Sigmoid colon (tissue), 7 donors: ENCODE results near the gene FIP1L1. TPM values are rescaled to one million over a fixed set of nuclear protein-coding genes. Genes with fewer than 3 reads are reported as not detected.

ENCODE experiments used
- DNase-seq: peaks from one replicate; pipeline ENCODE4 v3.0.0-alpha.2; 2019
- H3K27ac ChIP-seq, 4 donors: fragments of 200-600 bp; sonication (generic); one replicate each; pipeline ENCODE4 v1.5.1; 2016 to 2019; ENCODE audit warnings: mild to moderate bottlenecking in 1 of 4
- H3K27me3 ChIP-seq, 3 donors: fragments of 200-600 bp; sonication (generic); one replicate each; pipeline ENCODE4 v1.5.1; 2019; ENCODE audit warnings: mild to moderate bottlenecking in 1 of 3
- H3K36me3 ChIP-seq, 4 donors: fragments of 200-600 bp; sonication (generic); one replicate each; pipeline ENCODE4 v1.5.1; 2016 to 2019
- H3K4me1 ChIP-seq, 4 donors: fragments of 200-600 bp; sonication (generic); one replicate each; pipeline ENCODE4 v1.5.1; 2017 to 2019
- H3K4me3 ChIP-seq, 4 donors: fragments of 200-600 bp; sonication (generic); one replicate each; pipeline ENCODE4 v1.5.1; 2017 to 2019; ENCODE audit warnings: mild to moderate bottlenecking in 2 of 4, moderate library complexity in 1 of 4
- H3K9me3 ChIP-seq, 4 donors: fragments of 200-600 bp in 3 of 4; sonication (generic) in 3 of 4; one replicate each; pipeline versions ENCODE4 v1.5.1 to v1.6.1; 2013 to 2019
- CTCF ChIP-seq, 4 experiments: fragments of 450-650 bp in 3 of 4; fragments of 200-600 bp in 1 of 4; IDR thresholded peaks; one replicate each; pipeline ENCODE4 v1.5.1; 2016 to 2019; ENCODE audit warnings: antibody characterized with exemption in 4 of 4, mild to moderate bottlenecking in 3 of 4, moderate library complexity in 2 of 4
- EP300 ChIP-seq, 4 donors: sonication (generic); formaldehyde crosslinking; IDR thresholded peaks; one replicate each; pipeline ENCODE4 v1.6.1; 2017; ENCODE audit warnings: antibody characterized with exemption in 4 of 4
- POLR2A ChIP-seq, 2 donors: fragments of 450-650 bp; IDR thresholded peaks; one replicate each; pipeline ENCODE4 v1.6.1; 2016; ENCODE audit warnings: antibody characterized with exemption in 2 of 2, mild to moderate bottlenecking in 2 of 2, moderate library complexity in 2 of 2
- POLR2AphosphoS5 ChIP-seq, 4 donors: sonication (generic); formaldehyde crosslinking; IDR thresholded peaks; one replicate each; pipeline ENCODE4 v1.6.1; 2017; ENCODE audit warnings: antibody characterized with exemption in 4 of 4
- WGBS, 2 donors: extraction: QIAGEN DNeasy Blood & Tissue Kit; methylation state at CpG; one replicate each; pipeline ENCODE4 v1.1.7; 2013; 5-methylcytosine and 5-hydroxymethylcytosine counted together
- intact Hi-C: fragments of 100-400 bp; cut with DNase I; formaldehyde crosslinking; loops from one replicate; pipeline ENCODE4 v1.15.1; 2023
- polyA plus RNA-seq, 3 donors: library from polyadenylated mRNA; stranded (reverse); fragments of 200-250 nt; gene quantifications; one replicate each; pipeline ENCODE4 v1.2.3, GENCODE V29; 2013
- total RNA-seq, 4 donors: library from RNA; depleted of rRNA; stranded (reverse); fragments of >200 nt; gene quantifications; one replicate each; pipeline ENCODE4 v1.1.0, GENCODE V29; 2016
- donor health status: healthy with polysubstance abuse.
- donor health status: Bipolar disorder and iron deficiency.
- donor health status: healthy.

Gene FIP1L1
- total and polyA plus RNA-seq, 7 donors: 19.7 to 47.7 (median 33.7) TPM

DNA sequence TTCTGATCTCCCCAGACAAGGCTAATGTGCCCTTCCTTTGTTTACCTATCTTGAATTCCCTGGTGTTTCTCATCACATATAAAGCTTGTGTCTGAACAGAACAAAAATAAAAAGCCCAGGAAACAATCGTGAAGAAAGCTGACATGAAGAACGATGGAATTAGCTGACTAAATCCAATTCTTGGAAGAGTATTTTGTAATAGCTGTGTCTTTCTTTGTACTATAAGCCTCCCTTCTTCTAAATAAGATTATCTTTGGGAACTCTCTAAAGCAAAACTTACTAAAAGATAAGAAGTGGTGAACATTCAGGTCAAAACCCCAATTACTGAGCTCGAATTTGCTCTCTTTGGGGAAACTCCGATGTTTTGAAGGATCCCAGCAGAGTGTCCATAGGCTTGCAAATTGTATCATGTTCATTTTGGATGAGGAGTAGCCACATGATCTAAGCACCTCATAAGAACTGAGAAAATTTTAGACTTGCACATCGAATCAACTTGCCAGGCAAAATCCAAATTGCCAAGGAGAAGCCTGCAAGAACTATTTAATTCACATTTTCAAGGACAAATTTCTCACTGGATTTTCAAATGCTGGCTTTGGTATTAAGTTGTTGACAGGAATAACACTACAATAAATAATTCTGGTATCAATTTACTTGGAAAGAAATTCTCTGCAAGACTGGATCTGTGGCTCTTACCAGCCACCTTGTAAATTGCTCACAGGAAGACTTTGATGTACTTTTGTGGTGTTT is 107.6 kb downstream of the FIP1L1 start:
- H3K36me3 ChIP-seq: no peaks in the 10 kb centered on the region
- no peak overlapping the region for H3K4me3 ChIP-seq
- TF ChIP-seq POLR2A (IDR thresholded peaks at IDR 0.05) (no peak), CTCF (IDR thresholded peaks at IDR 0.05) (no peak), EP300 (IDR thresholded peaks at IDR 0.05) (no peak), POLR2AphosphoS5 (IDR thresholded peaks at IDR 0.05) (no peak)
- 77 to 87% methylated on average over 5 of the region's 5 CpGs for whole genome bisulfite sequencing, 2 donors
- H3K9me3 ChIP-seq: no peaks in the 10 kb centered on the region
- no peaks in the 10 kb centered on the region for H3K4me1 ChIP-seq
- no peak for DNase-seq
- intact Hi-C loops: no loop called here
- peak overlapping the region in 1 of 4 donors; percentile 32 for H3K27ac ChIP-seq
- H3K27me3 ChIP-seq: no peaks in the 10 kb centered on the region

GRCh38 chr4:53485658-53486040 is 108.2 kb downstream of the FIP1L1 start:
- H3K4me3 ChIP-seq: no peak overlapping the region
- H3K9me3 ChIP-seq: no peaks in the 10 kb centered on the region
- H3K36me3 ChIP-seq: no peaks in the 10 kb centered on the region
- TF ChIP-seq POLR2A (IDR thresholded peaks at IDR 0.05) (no peak), POLR2AphosphoS5 (IDR thresholded peaks at IDR 0.05) (no peak), CTCF (IDR thresholded peaks at IDR 0.05) (no peak), EP300 (IDR thresholded peaks at IDR 0.05) (no peak)
- 71 to 83% methylated on average over 1 of the region's 1 CpG for WGBS, 2 donors
- H3K27ac ChIP-seq: no peak overlapping the region
- no peaks in the 10 kb centered on the region for H3K27me3 ChIP-seq
- no peak for DNase-seq
- no peaks in the 10 kb centered on the region for H3K4me1 ChIP-seq
- intact Hi-C loops: no loop called here

GRCh38 chr4:53487766-53488165 is 110.3 kb downstream of the FIP1L1 start:
- H3K36me3 ChIP-seq: no peaks in the 10 kb centered on the region
- H3K4me1 ChIP-seq: peaks cover 0 to 4% (median 0%) of the 10 kb centered on the region in 4 donors
- no peak for DNase-seq
- no peaks in the 10 kb centered on the region for H3K27me3 ChIP-seq
- no peak overlapping the region for H3K4me3 ChIP-seq
- intact Hi-C loops: no loop called here
- no peaks in the 10 kb centered on the region for H3K9me3 ChIP-seq
- no peak for TF ChIP-seq POLR2A (IDR thresholded peaks at IDR 0.05)
- TF ChIP-seq EP300 (IDR thresholded peaks at IDR 0.05): no peak
- no peak for TF ChIP-seq POLR2AphosphoS5 (IDR thresholded peaks at IDR 0.05)
- TF ChIP-seq CTCF (IDR thresholded peaks at IDR 0.05): no peak
- no peak overlapping the region for H3K27ac ChIP-seq

DNA sequence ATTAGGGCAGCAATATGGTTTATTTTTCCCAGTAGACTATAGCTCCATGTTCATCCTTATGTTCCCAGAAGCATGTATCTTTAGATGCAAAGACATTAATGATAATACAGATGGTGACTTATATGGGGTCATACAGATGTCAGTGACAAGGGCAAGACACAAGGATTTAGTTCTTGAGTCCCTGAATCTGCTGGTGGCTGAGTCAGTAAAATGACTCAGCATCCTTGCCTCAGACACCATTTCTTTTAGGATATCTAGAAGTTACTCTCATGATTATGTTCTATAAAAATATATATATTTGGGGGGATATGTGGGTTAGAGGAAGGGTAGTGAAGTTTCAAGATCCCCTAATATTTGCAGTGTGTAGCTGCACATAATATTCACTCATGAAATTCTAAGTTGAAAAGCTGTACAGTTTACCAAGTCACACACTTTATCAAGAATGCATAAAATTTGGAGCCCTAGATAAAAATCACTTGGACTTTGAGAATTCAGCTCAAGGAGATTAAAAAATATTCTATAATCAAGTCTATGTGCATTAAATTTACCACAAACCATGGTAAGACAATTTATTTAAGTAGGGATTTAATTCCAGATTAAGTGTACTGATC is 111.9 kb downstream of the FIP1L1 start:
- H3K9me3 ChIP-seq: no peaks in the 10 kb centered on the region
- no peak overlapping the region for H3K27ac ChIP-seq
- intact Hi-C loops: no loop called here
- TF ChIP-seq POLR2AphosphoS5 (IDR thresholded peaks at IDR 0.05) (no peak), POLR2A (IDR thresholded peaks at IDR 0.05) (no peak), CTCF (IDR thresholded peaks at IDR 0.05) (no peak), EP300 (IDR thresholded peaks at IDR 0.05) (no peak)
- peaks cover 0 to 4% (median 0%) of the 10 kb centered on the region in 4 donors for H3K4me1 ChIP-seq
- no peak overlapping the region for H3K4me3 ChIP-seq
- no peak for DNase-seq
- no peaks in the 10 kb centered on the region for H3K36me3 ChIP-seq
- H3K27me3 ChIP-seq: no peaks in the 10 kb centered on the region
